Stomach smooth muscle (tissue), 2 donors: ENCODE measurements around the gene PER3.

ENCODE experiments used
- H3K27ac ChIP-seq: one replicate; pipeline ENCODE4 v1.7.0; 2013; ENCODE audit warnings: mild to moderate bottlenecking, low read length, inconsistent platforms
- H3K27me3 ChIP-seq, 2 donors: one replicate each; pipeline ENCODE4 v1.7.0; 2013; ENCODE audit warnings: low read length in 2 of 2; ENCODE audit not compliant: insufficient read depth in 2 of 2, control insufficient read depth in 1 of 2
- H3K36me3 ChIP-seq, 2 donors: one replicate each; pipeline ENCODE4 v1.7.0; 2013; ENCODE audit warnings: low read length in 2 of 2; ENCODE audit not compliant: control insufficient read depth in 2 of 2, insufficient read depth in 2 of 2
- H3K4me1 ChIP-seq: one replicate; pipeline ENCODE4 v1.7.0; 2013; ENCODE audit warnings: low read length; ENCODE audit not compliant: control insufficient read depth, insufficient read depth
- H3K4me3 ChIP-seq, 2 donors: one replicate each; pipeline ENCODE4 v1.7.0; 2013; ENCODE audit warnings: low read length in 2 of 2
- H3K9ac ChIP-seq, 2 donors: one replicate each; pipeline ENCODE4 v1.7.0; 2013; ENCODE audit warnings: low read length in 2 of 2, mild to moderate bottlenecking in 1 of 2
- H3K9me3 ChIP-seq, 2 donors: one replicate each; pipeline ENCODE4 v1.7.0; 2013; ENCODE audit warnings: low read length in 2 of 2; ENCODE audit not compliant: control insufficient read depth in 2 of 2
- donor health status: healthy.
- donor health status: Pancreatic carcinoma.

The PER3 gene

GRCh38 chr1:7869136-7869920 is 85.2 kb downstream of the PER3 start:
- Histone ChIP-seq H3K9me3 (peaks cover 0 to 3% of the 10 kb centered on the region in 2 donors), H3K27ac (no peak overlapping the region), H3K36me3 (no peaks in the 10 kb centered on the region), H3K9ac (no peak overlapping the region), H3K27me3 (peaks cover 0 to 2% of the 10 kb centered on the region in 2 donors), H3K4me3 (no peak overlapping the region), H3K4me1 (no peaks in the 10 kb centered on the region)

- Histone ChIP-seq H3K27ac (no peak overlapping the region), H3K9me3 (peaks cover 0 to 3% of the 10 kb centered on the region in 2 donors), H3K36me3 (no peaks in the 10 kb centered on the region), H3K4me1 (no peaks in the 10 kb centered on the region), H3K27me3 (peaks cover 2% of the 10 kb centered on the region in 2 donors), H3K9ac (no peak overlapping the region), H3K4me3 (no peak overlapping the region)
These were observed 87.0 kb downstream of the PER3 start for GRCh38 chr1:7871136-7871535.

DNA sequence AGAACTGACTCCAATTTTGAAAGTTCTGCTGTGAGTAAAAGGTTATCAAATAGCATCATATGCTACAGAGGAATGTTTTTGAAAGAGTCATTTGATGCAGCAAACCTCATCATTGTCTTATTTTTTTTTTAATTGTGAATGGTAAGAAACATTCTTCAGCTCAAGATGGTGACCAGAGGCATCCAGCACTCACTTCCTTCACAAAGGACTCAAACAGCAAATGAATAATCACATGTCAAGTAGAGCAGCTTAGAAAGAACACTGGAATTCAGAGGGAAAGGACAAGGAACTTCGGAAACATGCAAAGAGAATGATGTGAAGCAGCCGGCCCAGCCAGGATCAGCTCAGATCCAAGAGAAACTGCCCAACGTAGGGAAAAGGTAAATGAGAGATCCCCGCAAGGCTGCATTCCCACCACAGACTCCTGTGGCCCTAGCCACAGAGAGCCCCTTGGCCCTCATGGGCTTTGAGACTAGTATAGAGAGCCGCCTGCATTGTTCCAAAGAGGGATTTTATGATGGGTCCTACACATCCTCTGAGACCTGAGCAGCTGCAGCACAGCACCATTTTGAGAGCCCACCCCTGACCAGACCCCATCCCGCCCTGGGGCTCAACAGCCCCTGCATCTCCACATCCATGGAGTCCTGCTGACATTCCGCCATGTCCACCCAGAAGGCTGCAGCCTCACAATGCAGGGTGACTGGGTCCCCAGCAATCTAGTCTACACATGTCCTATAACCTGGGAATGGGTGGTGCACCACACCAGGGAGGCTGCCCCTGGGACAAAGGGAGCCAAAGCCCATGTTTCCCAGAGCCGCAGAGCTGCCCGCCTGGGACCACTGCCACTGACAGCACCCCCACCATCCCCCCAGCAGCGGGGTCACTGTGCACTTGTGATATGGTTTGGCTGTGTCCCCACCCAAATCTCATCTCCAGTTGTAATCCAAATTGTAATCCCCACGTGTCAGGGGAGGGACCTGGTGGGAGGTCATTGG is 90.0 kb downstream of the PER3 start:
- Histone ChIP-seq H3K27ac (no peak overlapping the region), H3K4me3 (no peak overlapping the region)

GRCh38 chr1:7878027-7878426 is 93.9 kb downstream of the PER3 start:
- Histone ChIP-seq H3K9me3 (peaks cover 0 to 2% of the 10 kb centered on the region in 2 donors), H3K36me3 (no peaks in the 10 kb centered on the region), H3K4me1 (no peaks in the 10 kb centered on the region), H3K4me3 (no peak overlapping the region), H3K27me3 (peaks cover 0 to 2% of the 10 kb centered on the region in 2 donors), H3K27ac (no peak overlapping the region), H3K9ac (no peak overlapping the region)

More for the DNA sequence above, 90.0 kb downstream of the PER3 start:
- Histone ChIP-seq H3K27me3 (peaks cover 2% of the 10 kb centered on the region in 2 donors), H3K4me1 (no peaks in the 10 kb centered on the region), H3K9ac (no peak overlapping the region), H3K9me3 (peaks cover 2 to 3% of the 10 kb centered on the region in 2 donors), H3K36me3 (no peaks in the 10 kb centered on the region)

DNA sequence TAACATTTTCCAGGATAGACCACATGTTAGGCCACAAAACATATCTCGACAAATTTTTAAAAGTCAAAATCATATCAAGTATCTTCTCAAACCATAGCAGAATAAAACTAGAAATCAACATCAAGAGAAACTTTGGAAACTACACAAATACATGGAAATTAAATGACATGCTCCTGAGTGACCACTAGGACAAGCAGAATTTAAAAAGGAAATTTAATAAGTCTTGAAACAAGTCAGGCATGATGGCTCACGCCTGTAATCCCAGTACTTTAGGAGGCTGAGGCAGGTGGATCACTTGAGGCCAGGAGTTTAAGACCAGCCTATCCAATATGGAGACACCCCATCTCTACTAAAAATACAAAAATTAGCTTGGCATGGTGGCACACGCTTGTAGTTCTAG is 95.1 kb downstream of the PER3 start:
- Histone ChIP-seq H3K27ac (no peak overlapping the region), H3K4me1 (no peaks in the 10 kb centered on the region), H3K9ac (no peak overlapping the region), H3K27me3 (peaks cover 0 to 2% of the 10 kb centered on the region in 2 donors), H3K4me3 (no peak overlapping the region), H3K9me3 (peaks cover 0 to 2% of the 10 kb centered on the region in 2 donors), H3K36me3 (no peaks in the 10 kb centered on the region)

DNA sequence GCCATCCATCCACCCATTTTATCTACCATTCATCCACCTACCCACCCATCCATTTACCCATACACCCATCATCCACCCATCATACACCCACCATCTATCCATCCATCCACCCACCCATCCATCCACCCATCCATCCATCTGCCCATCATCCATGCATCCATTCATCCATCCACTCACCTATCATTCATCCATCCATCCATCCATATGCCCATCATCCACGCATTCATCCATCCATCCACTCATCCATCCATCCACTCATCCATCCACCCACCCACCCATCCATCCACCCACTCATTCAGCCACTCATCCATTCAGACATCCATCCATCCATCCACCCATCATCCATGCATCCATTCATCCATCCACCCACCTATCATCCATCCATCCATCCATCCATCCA is 100.7 kb downstream of the PER3 start:
- H3K27ac ChIP-seq: no peak overlapping the region
- no peaks in the 10 kb centered on the region for H3K36me3 ChIP-seq
- H3K27me3 ChIP-seq: peaks cover 9 to 15% of the 10 kb centered on the region in 2 donors
- no peaks in the 10 kb centered on the region for H3K4me1 ChIP-seq
- H3K9me3 ChIP-seq: no peaks in the 10 kb centered on the region
- no peak overlapping the region for H3K4me3 ChIP-seq
- H3K9ac ChIP-seq: no peak overlapping the region

GRCh38 chr1:7885513-7886404 is 101.7 kb downstream of the PER3 start:
- Histone ChIP-seq H3K36me3 (no peaks in the 10 kb centered on the region), H3K4me3 (no peak overlapping the region), H3K4me1 (no peaks in the 10 kb centered on the region), H3K27ac (no peak overlapping the region), H3K27me3 (peaks cover 10 to 15% of the 10 kb centered on the region in 2 donors), H3K9me3 (no peaks in the 10 kb centered on the region), H3K9ac (no peak overlapping the region)

DNA sequence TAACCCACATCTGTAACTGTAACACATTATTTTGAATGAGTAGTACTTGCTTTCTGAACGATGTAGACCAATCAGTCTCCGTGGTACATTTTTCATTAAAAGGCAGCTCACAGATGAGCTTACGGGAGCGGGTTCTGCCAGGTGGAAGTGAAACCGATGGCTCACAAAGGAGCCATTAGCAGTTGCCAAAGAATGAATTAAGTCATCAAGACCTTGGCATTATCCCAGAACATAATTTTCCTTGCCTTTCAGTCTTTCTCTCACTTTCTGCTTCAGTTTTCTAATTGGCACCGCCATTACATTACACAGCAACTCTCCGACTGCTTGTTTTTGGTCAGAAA is 102.3 kb downstream of the PER3 start:
- H3K27ac ChIP-seq: no peak overlapping the region
- H3K9me3 ChIP-seq: no peaks in the 10 kb centered on the region
- H3K4me1 ChIP-seq: no peaks in the 10 kb centered on the region

GRCh38 chr1:7888248-7889081 is 104.4 kb downstream of the PER3 start:
- H3K27me3 ChIP-seq: peaks cover 14 to 15% of the 10 kb centered on the region in 2 donors

More for the DNA sequence above, 102.3 kb downstream of the PER3 start:
- Histone ChIP-seq H3K27me3 (peaks cover 12 to 15% of the 10 kb centered on the region in 2 donors), H3K36me3 (no peaks in the 10 kb centered on the region), H3K4me3 (no peak overlapping the region), H3K9ac (no peak overlapping the region)

More at GRCh38 chr1:7888248-7889081, 104.4 kb downstream of the PER3 start:
- Histone ChIP-seq H3K4me3 (no peak overlapping the region), H3K36me3 (no peaks in the 10 kb centered on the region), H3K9ac (no peak overlapping the region), H3K27ac (no peak overlapping the region), H3K4me1 (no peaks in the 10 kb centered on the region), H3K9me3 (no peaks in the 10 kb centered on the region)
